GM12878 (cell line): ENCODE measurements around the gene BIRC7. TPM values are rescaled to one million over a fixed set of nuclear protein-coding genes. Genes with fewer than 3 reads are reported as not detected.

Experiments
- ATAC-seq: fragments of 200-7000 bp; cut with Tn5 transposase; 3 replicates; pipeline ENCODE4 v1.9.1; 2020; ENCODE audit warnings: mild to moderate bottlenecking, moderate library complexity
- BruUV-seq: library from RNA; stranded (reverse); fragments of 400-500 nt; replicated peaks from 2 replicates; lab custom pipeline; 2021; lab: Mats Ljungman, UMichigan
- CTCF ChIA-PET: fragments of 300-600 bp; sonication (Branson Sonifier 250); formaldehyde crosslinking; extraction: SDS; loops from one replicate; lab custom pipeline; 2021; ENCODE audit warnings: inconsistent platforms; lab: Yijun Ruan, JAX
- POLR2A ChIA-PET: fragments of 350-600 bp; formaldehyde crosslinking; extraction: SDS; loops from one replicate; lab custom pipeline; 2021; ENCODE audit warnings: inconsistent platforms; lab: Charles Lee
- RAD21 ChIA-PET: fragments of 300-600 bp; sonication (Branson Sonifier 250); formaldehyde crosslinking; loops from one replicate; lab custom pipeline; 2023; ENCODE audit warnings: antibody characterized with exemption; ENCODE audit not compliant: unreplicated experiment; lab: Charles Lee
- SMC1A ChIA-PET: fragments of 300-600 bp; sonication (Branson Sonifier 250); formaldehyde crosslinking; loops from one replicate; lab custom pipeline; 2023; ENCODE audit not compliant: unreplicated experiment, uncharacterized antibody; lab: Charles Lee
- DNase-seq: peaks from one replicate; pipeline ENCODE4 v3.0.0-alpha.2; 2011; ENCODE audit warnings: low read depth, low spot score
- FAIRE-seq: peaks from 3 replicates; lab custom pipeline; 2011; peaks lifted over from hg19 to GRCh38; lab: Jason Lieb, UNC
- H2AFZ ChIP-seq: 2 replicates; pipeline ENCODE4 v1.6.0; 2011; ENCODE audit warnings: low read depth, low read length, control low read depth; ENCODE audit not compliant: control insufficient read depth
- H3K27ac ChIP-seq: 2 replicates; pipeline ENCODE4 v1.5.1; 2011; ENCODE audit warnings: control low read depth; ENCODE audit not compliant: control insufficient read depth, insufficient read depth
- H3K27me3 ChIP-seq, 2 experiments: replicated peaks in 1 of 2; 2 replicates each; pipeline versions ENCODE4 v1.6.0 to v1.6.1; 2011; ENCODE audit warnings: low read length in 1 of 2; ENCODE audit not compliant: control insufficient read depth in 2 of 2, insufficient read depth in 2 of 2
- H3K36me3 ChIP-seq, 2 experiments: 2 replicates each; pipeline ENCODE4 v1.5.1; 2011; ENCODE audit warnings: low read length in 1 of 2; ENCODE audit not compliant: control insufficient read depth in 2 of 2, insufficient read depth in 2 of 2
- H3K4me1 ChIP-seq: 2 replicates; pipeline ENCODE4 v1.6.1; 2011; ENCODE audit warnings: mild to moderate bottlenecking, low read length, moderate library complexity, mixed read lengths; ENCODE audit not compliant: control insufficient read depth, insufficient read depth
- H3K4me2 ChIP-seq: 2 replicates; pipeline ENCODE4 v1.6.0; 2011; ENCODE audit warnings: control low read depth; ENCODE audit not compliant: control insufficient read depth, insufficient read depth
- H3K4me3 ChIP-seq: fragments of 200-600 bp; sonication (generic); 2 replicates; pipeline ENCODE4 v1.5.1; 2016
- H3K79me2 ChIP-seq: 2 replicates; pipeline ENCODE4 v1.6.0; 2011; ENCODE audit warnings: low read length; ENCODE audit not compliant: control insufficient read depth, insufficient read depth
- H3K9ac ChIP-seq: 2 replicates; pipeline ENCODE4 v1.8.0; 2011; ENCODE audit warnings: low read length, control low read depth, mixed read lengths; ENCODE audit not compliant: control insufficient read depth, insufficient read depth
- H3K9me3 ChIP-seq: replicated peaks from 3 replicates; pipeline ENCODE4 v1.5.1; 2011; ENCODE audit warnings: mild to moderate bottlenecking, low read length; ENCODE audit not compliant: control insufficient read depth, insufficient read depth
- H4K20me1 ChIP-seq: 2 replicates; pipeline ENCODE4 v1.6.0; 2011; ENCODE audit not compliant: control insufficient read depth, insufficient read depth
- BHLHE40 ChIP-seq, 2 experiments: fragments of 450-650 bp in 1 of 2; IDR thresholded peaks; 2 replicates each; pipeline ENCODE4 v1.6.1; 2011 to 2017; ENCODE audit warnings: low read depth in 2 of 2, borderline replicate concordance in 1 of 2, improper control_type of control experiment in 1 of 2, low read length in 1 of 2, mild to moderate bottlenecking in 1 of 2
- FOXK2 ChIP-seq: fragments of 450-650 bp; IDR thresholded peaks from 2 replicates; pipeline ENCODE4 v1.6.1; 2017; ENCODE audit warnings: mild to moderate bottlenecking, moderate library complexity
- POLR2AphosphoS2 ChIP-seq: IDR thresholded peaks from 2 replicates; pipeline ENCODE4 v1.6.1; 2011; ENCODE audit warnings: low read depth, mild to moderate bottlenecking, low read length, improper control_type of control experiment, moderate library complexity
- ZBTB40 ChIP-seq: fragments of 450-650 bp; IDR thresholded peaks from 2 replicates; pipeline ENCODE4 v1.6.1; 2016; ENCODE audit warnings: mild to moderate bottlenecking, moderate library complexity, borderline replicate concordance
- WGBS: methylation state at CpG from one replicate; pipeline ENCODE4 v1.1.6; 2016; ENCODE audit warnings: low lambda C conversion rate; ENCODE audit not compliant: insufficient replicate concordance, insufficient coverage; ENCODE audit errors: missing lambda C conversion rate; 5-methylcytosine and 5-hydroxymethylcytosine counted together
- in situ Hi-C: fragments of 300-500 bp; cut with MboI; formaldehyde crosslinking; loops from 9 replicates; pipeline ENCODE4 v1.14.3; 2018; ENCODE audit warnings: mixed read lengths
- intact Hi-C: fragments of 100-400 bp; cut with micrococcal nuclease; formaldehyde crosslinking; loops from one replicate; pipeline ENCODE4 v1.14.2; 2022; ENCODE audit not compliant: unreplicated experiment
- polyA plus RNA-seq, 11 experiments: library from polyadenylated mRNA; depleted of rRNA in 4 of 11; unstranded in 6 of 11; stranded (reverse) in 5 of 11; fragments of >200 nt; fragmentation: Nextera tagmentation in 4 of 11; fragmentation: Illumina TruSeq in 1 of 11; extraction: Ambion mirVana in 4 of 11; extraction: Trizol in 1 of 11; gene quantifications; 1 replicate in 1 of 11; 2 replicates in 10 of 11; pipeline versions ENCODE4 v1.2.1 to v1.2.3, GENCODE V29; 2011 to 2016; ENCODE audit warnings: inconsistent platforms in 2 of 11, missing spikeins in 2 of 11, low read depth in 1 of 11
- total RNA-seq, 4 experiments: library from RNA; depleted of rRNA in 3 of 4; stranded (reverse); fragments of >200 nt in 3 of 4; fragmentation: Illumina TruSeq in 1 of 4; extraction: Trizol in 1 of 4; gene quantifications; 2 replicates each; pipeline versions ENCODE4 v1.2.1 to v1.2.3, GENCODE V29; 2013 to 2021

The BIRC7 gene
- total and polyA plus RNA-seq, 10 of the 15 experiments (the other 5 are each of a cell fraction or from before 2014, with no cell fraction given) = 0.31 TPM; not detected in 9

- DNase-seq (no peak), ATAC-seq (no peak), FAIRE-seq (no peak)
- in situ Hi-C loops (no loop called here), intact Hi-C loops (no loop called here)
- no peak overlapping the region for H3K27ac ChIP-seq
- H3K27me3 ChIP-seq = peaks cover 0 to 6% of the 10 kb centered on the region in 2 experiments
- ChIA-PET RAD21 (no interaction called here), CTCF (no interaction called here), POLR2A (interaction anchor here (0.6 kb wide), 1 partner anchor 20 kb away, joined by 5 read pairs; no protein-coding TSS in a partner anchor), SMC1A (no interaction called here)
- BruUV-seq = no TSS peak
- no peaks in the 10 kb centered on the region for H3K79me2 ChIP-seq
- H4K20me1 ChIP-seq = no peaks in the 10 kb centered on the region; the same call in 1 of the 2 replicates
- 0 out of 2 replicates have a peak, but pooled peaks have one; percentile 11 for TF ChIP-seq FOXK2
- no peak for TF ChIP-seq BHLHE40 (IDR thresholded peaks at IDR 0.05; ENCODE audit: borderline replicate concordance in 1 of 2, low read depth in 2 of 2, low read length in 1 of 2)
- WGBS = 26% methylated on average over 24 of the region's 24 CpGs
- no peak overlapping the region for H3K4me2 ChIP-seq
- H3K9me3 ChIP-seq = no peaks in the 10 kb centered on the region
- no peak overlapping the region for H3K4me3 ChIP-seq
- H3K9ac ChIP-seq = no peak overlapping the region
- no peaks in the 10 kb centered on the region for H3K4me1 ChIP-seq
- no peak overlapping the region for H2AFZ ChIP-seq
- no peaks in the 10 kb centered on the region for H3K36me3 ChIP-seq
Measured at GRCh38 chr20:63247671-63248228, 12.0 kb downstream of the BIRC7 start.

- no peaks in the 10 kb centered on the region for H3K79me2 ChIP-seq
- ATAC-seq (no peak), DNase-seq (no peak), FAIRE-seq (no peak)
- ChIA-PET POLR2A (no interaction called here), SMC1A (interaction anchor here (0.7 kb wide), 1 partner anchor 376 kb away, joined by 4 read pairs; no protein-coding TSS in a partner anchor), RAD21 (interaction anchor here (1.1 kb wide), 1 partner anchor 26 kb away, joined by 3 read pairs; no protein-coding TSS in a partner anchor)
- in situ Hi-C loops = no loop called here
- no peak overlapping the region for H3K9ac ChIP-seq
- no peak overlapping the region for H2AFZ ChIP-seq
- no peaks in the 10 kb centered on the region; the same call in 1 of the 2 replicates for H4K20me1 ChIP-seq
- H3K4me3 ChIP-seq = no peak overlapping the region
- H3K9me3 ChIP-seq = no peaks in the 10 kb centered on the region
- H3K4me1 ChIP-seq = no peaks in the 10 kb centered on the region
- peaks cover 0 to 6% of the 10 kb centered on the region in 2 experiments for H3K27me3 ChIP-seq
- intact Hi-C loops = no loop called here
- BruUV-seq = no TSS peak
- no peak overlapping the region for H3K27ac ChIP-seq
- TF ChIP-seq POLR2AphosphoS2 = no peak
- peak; percentile 40 for TF ChIP-seq ZBTB40
- TF ChIP-seq, all 136 proteins: peak for 1
- CTCF ChIA-PET = interaction anchor here (0.6 to 1.6 kb wide), 2 partner anchors 24 to 25 kb away, joined by 3 to 8 read pairs; no protein-coding TSS in a partner anchor
- no peaks in the 10 kb centered on the region for H3K36me3 ChIP-seq
- H3K4me2 ChIP-seq = no peak overlapping the region
- 36% methylated on average over 25 of the region's 25 CpGs for WGBS
Measured at GRCh38 chr20:63248835-63249591, 13.3 kb downstream of the BIRC7 start.
